Measurements from ENCODE around the gene BCO1.
"Not testable (repeated sequence)": the region's sequence is repeated elsewhere in the genome, so short reads cannot be mapped to it uniquely, and the experiment has no call there.

Gene BCO1

GRCh38 chr16:81238296-81239011, at the start of gene BCO1:
BCO1 (plus strand) TSS chr16:81238689; CDS start chr16:81238909, 220 bp downstream.
- DNase-seq (ENCODE audit: low spot score): no peak

- DNase-seq (ENCODE audit: low spot score): no peak
These were observed 49.3 kb upstream of the BCO1 start for GRCh38 chr16:81189100-81189664.

GRCh38 chr16:81190667-81191066, 47.8 kb upstream of the BCO1 start:
- no peak for DNase-seq (ENCODE audit: low spot score)

GRCh38 chr16:81195885-81196534, 42.5 kb upstream of the BCO1 start:
- no peak for DNase-seq (ENCODE audit: low spot score)

GRCh38 chr16:81198635-81199034, 39.9 kb upstream of the BCO1 start:
- no peak for DNase-seq (ENCODE audit: low spot score)

GRCh38 chr16:81201267-81201666, 37.2 kb upstream of the BCO1 start:
- no peak for DNase-seq (ENCODE audit: low spot score)

- DNase-seq (ENCODE audit: low spot score): peak; percentile 52
These were observed 33.5 kb upstream of the BCO1 start for GRCh38 chr16:81204798-81205680.

GRCh38 chr16:81207076-81207475, 31.4 kb upstream of the BCO1 start:
- DNase-seq (ENCODE audit: low spot score): no peak

GRCh38 chr16:81210807-81211206, 27.7 kb upstream of the BCO1 start:
- no peak for DNase-seq (ENCODE audit: low spot score)

- no peak for DNase-seq (ENCODE audit: low spot score)
These were observed 25.5 kb upstream of the BCO1 start for GRCh38 chr16:81212830-81213465.

- peak; percentile 78 for DNase-seq (ENCODE audit: low spot score)
These were observed 23.7 kb upstream of the BCO1 start for GRCh38 chr16:81214745-81215166.

- no peak for DNase-seq (ENCODE audit: low spot score)
These were observed 22.4 kb upstream of the BCO1 start for GRCh38 chr16:81216114-81216513.

- DNase-seq (ENCODE audit: low spot score): no peak
These were observed 21.8 kb upstream of the BCO1 start for GRCh38 chr16:81216706-81217105.

GRCh38 chr16:81219151-81219550, 19.3 kb upstream of the BCO1 start:
- DNase-seq (ENCODE audit: low spot score): no peak

- no peak for DNase-seq (ENCODE audit: low spot score)
These were observed 18.1 kb upstream of the BCO1 start for GRCh38 chr16:81220349-81220748.

GRCh38 chr16:81221731-81222130, 16.8 kb upstream of the BCO1 start:
- no peak for DNase-seq (ENCODE audit: low spot score)

GRCh38 chr16:81224824-81225223, 13.7 kb upstream of the BCO1 start:
- no peak for DNase-seq (ENCODE audit: low spot score)

GRCh38 chr16:81225697-81226096, 12.8 kb upstream of the BCO1 start:
- DNase-seq (ENCODE audit: low spot score): not testable (repeated sequence)

- no peak for DNase-seq (ENCODE audit: low spot score)
These were observed 10.7 kb upstream of the BCO1 start for GRCh38 chr16:81227785-81228184.

GRCh38 chr16:81229811-81230210, 8.7 kb upstream of the BCO1 start:
- no peak for DNase-seq (ENCODE audit: low spot score)

GRCh38 chr16:81231014-81231413, 7.5 kb upstream of the BCO1 start:
- no peak for DNase-seq (ENCODE audit: low spot score)
